Neutrophil (primary cell): ENCODE results near the gene BMI1.

Experiments
- H3K27ac ChIP-seq: fragments of 200-600 bp; sonication (generic); 2 replicates; pipeline ENCODE4 v1.5.1; 2016; ENCODE audit warnings: mild to moderate bottlenecking, moderate library complexity
- H3K27me3 ChIP-seq: fragments of 200-600 bp; sonication (generic); 2 replicates; pipeline ENCODE4 v1.6.0; 2016; ENCODE audit warnings: mild to moderate bottlenecking
- H3K36me3 ChIP-seq: fragments of 200-600 bp; sonication (generic); 2 replicates; pipeline ENCODE4 v1.5.1; 2017
- H3K4me1 ChIP-seq, 2 experiments: fragments of 200-600 bp in 1 of 2; sonication (generic) in 1 of 2; 1 replicate in 1 of 2; 2 replicates in 1 of 2; pipeline versions ENCODE4 v1.5.1 to v1.6.1; 2013 to 2016; ENCODE audit warnings: low read depth in 1 of 2, low read length in 1 of 2, mild to moderate bottlenecking in 1 of 2, moderate library complexity in 1 of 2; ENCODE audit not compliant: control insufficient read depth in 1 of 2, insufficient read depth in 1 of 2
- H3K4me3 ChIP-seq, 2 experiments: fragments of 200-600 bp in 1 of 2; sonication (generic) in 1 of 2; 1 replicate in 1 of 2; 2 replicates in 1 of 2; pipeline ENCODE4 v1.5.1; 2013 to 2016; ENCODE audit warnings: low read depth in 1 of 2, low read length in 1 of 2, mild to moderate bottlenecking in 1 of 2, moderate library complexity in 1 of 2
- H3K9me3 ChIP-seq: fragments of 200-600 bp; sonication (generic); 2 replicates; pipeline ENCODE4 v1.5.1; 2016
- TF ChIP-seq, protein P1 (sequence below): fragments of 200-600 bp; sonication (generic); IDR thresholded peaks from 2 replicates; pipeline ENCODE4 v1.5.1; 2016; ENCODE audit warnings: antibody characterized with exemption

BMI1 gene

DNA sequence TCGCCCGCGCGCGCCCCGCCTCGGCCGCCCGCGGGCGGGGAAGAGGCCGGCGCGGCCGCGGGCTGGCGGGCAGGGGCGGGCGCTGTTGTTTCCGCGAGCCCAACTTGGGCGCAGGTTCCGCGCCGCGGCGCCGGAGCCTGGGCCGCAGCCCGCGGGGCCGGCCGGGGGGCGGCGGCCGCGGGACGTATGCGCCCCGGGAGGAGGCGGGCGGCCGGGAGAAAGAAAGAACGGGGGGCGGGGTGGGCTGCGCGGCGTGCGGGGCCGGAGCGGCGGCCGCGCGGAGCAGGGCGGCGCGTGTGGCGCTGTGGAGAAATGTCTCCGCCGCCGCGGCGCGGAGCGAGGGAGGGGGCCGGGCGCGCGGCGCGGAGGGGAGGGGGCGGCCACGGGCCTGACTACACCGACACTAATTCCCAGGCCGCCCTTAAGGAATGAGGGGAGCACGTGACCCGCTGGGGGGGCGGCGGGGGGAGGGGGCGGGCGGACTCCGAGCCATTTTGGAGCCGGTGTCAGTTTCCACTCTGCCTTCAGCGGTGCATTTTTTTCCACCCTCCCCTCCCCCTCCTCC, at the start of gene BMI1:
BMI1 (plus strand) TSS at position 509 of the 565 bp plus-strand sequence. CDS start 5,351 bp downstream, outside the sequence.
- H3K4me1 ChIP-seq: peaks cover 44% of the 10 kb centered on the region in 2 experiments
- TF ChIP-seq, protein P1, sequence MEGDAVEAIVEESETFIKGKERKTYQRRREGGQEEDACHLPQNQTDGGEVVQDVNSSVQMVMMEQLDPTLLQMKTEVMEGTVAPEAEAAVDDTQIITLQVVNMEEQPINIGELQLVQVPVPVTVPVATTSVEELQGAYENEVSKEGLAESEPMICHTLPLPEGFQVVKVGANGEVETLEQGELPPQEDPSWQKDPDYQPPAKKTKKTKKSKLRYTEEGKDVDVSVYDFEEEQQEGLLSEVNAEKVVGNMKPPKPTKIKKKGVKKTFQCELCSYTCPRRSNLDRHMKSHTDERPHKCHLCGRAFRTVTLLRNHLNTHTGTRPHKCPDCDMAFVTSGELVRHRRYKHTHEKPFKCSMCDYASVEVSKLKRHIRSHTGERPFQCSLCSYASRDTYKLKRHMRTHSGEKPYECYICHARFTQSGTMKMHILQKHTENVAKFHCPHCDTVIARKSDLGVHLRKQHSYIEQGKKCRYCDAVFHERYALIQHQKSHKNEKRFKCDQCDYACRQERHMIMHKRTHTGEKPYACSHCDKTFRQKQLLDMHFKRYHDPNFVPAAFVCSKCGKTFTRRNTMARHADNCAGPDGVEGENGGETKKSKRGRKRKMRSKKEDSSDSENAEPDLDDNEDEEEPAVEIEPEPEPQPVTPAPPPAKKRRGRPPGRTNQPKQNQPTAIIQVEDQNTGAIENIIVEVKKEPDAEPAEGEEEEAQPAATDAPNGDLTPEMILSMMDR: no peak
- H3K27me3 ChIP-seq: peaks cover 55% of the 10 kb centered on the region
- H3K4me3 ChIP-seq: peak within 1 kb of the TSS; percentile 81
- H3K9me3 ChIP-seq: no peaks in the 10 kb centered on the region
- H3K27ac ChIP-seq: peak within 1 kb of the TSS; percentile 21
- H3K36me3 ChIP-seq: no peaks in the 10 kb centered on the region

DNA sequence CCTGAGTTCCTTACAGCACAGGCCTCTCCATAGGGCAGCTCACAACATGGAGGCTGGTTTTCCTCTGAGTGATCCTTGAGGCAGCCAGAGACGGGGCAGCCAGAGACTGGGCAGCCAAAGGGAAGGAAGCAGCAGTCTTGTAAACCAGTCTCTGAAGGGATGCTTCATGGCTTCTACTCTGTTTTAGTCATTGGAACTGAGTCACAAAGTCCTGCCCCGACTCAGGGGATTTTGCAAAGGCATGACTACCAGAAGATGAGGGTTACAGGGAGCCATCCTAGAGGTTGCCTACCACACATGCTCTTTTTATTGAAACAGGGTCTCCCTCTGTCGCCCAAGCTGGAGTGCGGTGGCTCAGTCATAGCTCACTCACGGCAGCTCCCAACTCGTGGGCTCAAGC, 49.1 kb upstream of the BMI1 start:
- H3K27me3 ChIP-seq: no peaks in the 10 kb centered on the region
- no peaks in the 10 kb centered on the region for H3K36me3 ChIP-seq
- no peak overlapping the region for H3K4me3 ChIP-seq
- H3K9me3 ChIP-seq: no peaks in the 10 kb centered on the region
- no peaks in the 10 kb centered on the region for H3K4me1 ChIP-seq
- H3K27ac ChIP-seq: no peak overlapping the region
- TF ChIP-seq, protein P1: no peak

DNA sequence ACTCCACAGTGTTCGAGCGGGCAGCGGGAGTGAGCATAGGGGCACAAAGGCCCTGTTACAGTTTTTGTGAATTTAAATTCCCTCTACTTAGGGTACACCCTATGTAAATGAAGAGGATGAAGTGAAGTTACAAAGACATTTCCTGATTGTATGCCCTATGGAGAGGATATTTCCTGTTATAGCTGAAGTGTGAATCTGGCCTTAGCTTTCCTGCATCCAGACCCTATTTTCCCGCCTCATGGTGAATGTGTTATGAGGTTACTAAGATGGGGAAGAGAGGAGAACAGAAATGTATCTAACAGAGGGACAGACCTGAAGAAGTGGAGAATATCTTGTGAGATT, 42.5 kb upstream of the BMI1 start:
- H3K9me3 ChIP-seq: no peaks in the 10 kb centered on the region
- TF ChIP-seq, protein P1: no peak
- H3K4me1 ChIP-seq: no peaks in the 10 kb centered on the region
- H3K4me3 ChIP-seq: no peak overlapping the region
- peaks cover 7% of the 10 kb centered on the region for H3K27me3 ChIP-seq
- H3K27ac ChIP-seq: no peak overlapping the region
- H3K36me3 ChIP-seq: no peaks in the 10 kb centered on the region

DNA sequence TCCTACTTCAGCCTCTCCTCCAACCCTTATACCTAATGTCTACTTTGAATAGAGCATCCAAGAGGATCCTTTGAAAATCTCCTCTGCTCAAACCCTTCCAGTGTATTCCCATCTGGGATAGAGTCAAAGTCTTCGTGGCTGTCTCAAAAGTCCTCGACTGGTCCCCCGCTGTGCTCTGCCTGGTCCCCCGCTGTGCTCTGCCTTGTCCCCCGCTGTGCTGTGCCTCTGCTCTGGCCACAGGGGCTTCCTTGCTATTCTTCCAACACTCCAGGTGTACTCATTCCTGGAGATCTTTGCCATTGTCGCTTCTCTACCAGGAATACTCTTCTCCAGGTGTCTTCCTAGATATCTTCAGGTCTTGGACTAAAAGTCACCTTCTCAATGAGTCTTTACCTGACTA, 40.8 kb upstream of the BMI1 start:
- H3K9me3 ChIP-seq: no peaks in the 10 kb centered on the region
- no peak overlapping the region for H3K4me3 ChIP-seq
- TF ChIP-seq, protein P1: no peak
- no peak overlapping the region for H3K27ac ChIP-seq
- H3K4me1 ChIP-seq: no peaks in the 10 kb centered on the region
- no peaks in the 10 kb centered on the region for H3K36me3 ChIP-seq
- H3K27me3 ChIP-seq: peaks cover 7% of the 10 kb centered on the region

DNA sequence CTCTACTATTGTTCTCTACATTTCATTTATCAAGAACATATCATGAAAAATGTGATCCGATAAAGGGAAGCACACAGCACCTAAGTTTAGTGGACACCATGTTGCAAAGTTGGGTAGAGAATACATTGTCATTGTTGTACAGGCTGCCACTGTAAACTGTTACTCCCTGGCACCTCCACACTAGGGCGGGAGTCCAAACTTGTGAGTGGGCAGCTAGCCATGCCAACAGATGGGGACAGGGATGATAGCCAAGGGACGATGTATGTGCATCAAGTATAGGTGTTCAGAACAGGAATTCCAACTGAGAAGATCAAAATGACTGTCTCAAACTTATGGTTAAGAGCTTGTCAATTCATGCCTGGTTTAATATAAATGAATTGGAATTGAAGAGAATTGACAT, 35.8 kb upstream of the BMI1 start:
- no peak overlapping the region for H3K27ac ChIP-seq
- no peaks in the 10 kb centered on the region for H3K36me3 ChIP-seq
- no peaks in the 10 kb centered on the region for H3K4me1 ChIP-seq
- H3K4me3 ChIP-seq: no peak overlapping the region
- no peaks in the 10 kb centered on the region for H3K9me3 ChIP-seq
- TF ChIP-seq, protein P1: no peak
- peaks cover 1% of the 10 kb centered on the region for H3K27me3 ChIP-seq
